ENCODE results near the gene CHRDL1. TPM values are rescaled to one million over a fixed set of nuclear protein-coding genes. Genes with fewer than 3 reads are reported as not detected.
A peak's percentile ranks its signal among the peaks of the same experiment; 100 is the strongest.

Gene CHRDL1
- polyA plus RNA-seq, 1 donor: 6.7 TPM

- no peak overlapping the region for H3K27ac ChIP-seq (ENCODE audit: low read length)
- no peaks in the 10 kb centered on the region for H3K4me1 ChIP-seq (ENCODE audit: control insufficient read depth, insufficient read depth, low read length)
- no peaks in the 10 kb centered on the region for H3K9me3 ChIP-seq (ENCODE audit: control insufficient read depth, low read depth, low read length)
- peaks cover 13% of the 10 kb centered on the region for H3K27me3 ChIP-seq (ENCODE audit: control insufficient read depth, insufficient read depth, low read length)
- DNase-seq: peak in 1 of 2 donors; percentile 1
- no peak overlapping the region for H3K4me3 ChIP-seq (ENCODE audit: low read length)
- no CpG with 5 or more reads among the region's 5 CpGs for WGBS (ENCODE audit: insufficient coverage, low lambda C conversion rate)
- no peaks in the 10 kb centered on the region for H3K36me3 ChIP-seq (ENCODE audit: control insufficient read depth, insufficient read depth, low read length)
These were observed 735 bp upstream of the CHRDL1 start for GRCh38 chrX:110796407-110796697.

- H3K9me3 ChIP-seq (ENCODE audit: control insufficient read depth, low read depth, low read length): no peaks in the 10 kb centered on the region
- H3K27me3 ChIP-seq (ENCODE audit: control insufficient read depth, insufficient read depth, low read length): peaks cover 13% of the 10 kb centered on the region
- H3K27ac ChIP-seq (ENCODE audit: low read length): no peak overlapping the region
- H3K4me3 ChIP-seq (ENCODE audit: low read length): no peak overlapping the region
- no CpG with 5 or more reads among the region's 3 CpGs for WGBS (ENCODE audit: insufficient coverage, low lambda C conversion rate)
- H3K4me1 ChIP-seq (ENCODE audit: control insufficient read depth, insufficient read depth, low read length): no peaks in the 10 kb centered on the region
- no peak for DNase-seq
- no peaks in the 10 kb centered on the region for H3K36me3 ChIP-seq (ENCODE audit: control insufficient read depth, insufficient read depth, low read length)
These were observed 1.0 kb downstream of the CHRDL1 start for GRCh38 chrX:110794601-110795000.

- no peak for DNase-seq
- Histone ChIP-seq H3K9me3 (ENCODE audit: control insufficient read depth, low read depth, low read length) (no peaks in the 10 kb centered on the region), H3K36me3 (ENCODE audit: control insufficient read depth, insufficient read depth, low read length) (no peaks in the 10 kb centered on the region), H3K27me3 (ENCODE audit: control insufficient read depth, insufficient read depth, low read length) (peaks cover 7% of the 10 kb centered on the region), H3K27ac (ENCODE audit: low read length) (no peak overlapping the region), H3K4me3 (ENCODE audit: low read length) (no peak overlapping the region), H3K4me1 (ENCODE audit: control insufficient read depth, insufficient read depth, low read length) (no peaks in the 10 kb centered on the region)
- WGBS (ENCODE audit: insufficient coverage, low lambda C conversion rate): no CpG with 5 or more reads among the region's 5 CpGs
These were observed 4.5 kb downstream of the CHRDL1 start for GRCh38 chrX:110791071-110791470.

- no peak overlapping the region for H3K27ac ChIP-seq (ENCODE audit: low read length)
- DNase-seq: no peak
- WGBS (ENCODE audit: insufficient coverage, low lambda C conversion rate): no CpG with 5 or more reads among the region's 4 CpGs
- H3K9me3 ChIP-seq (ENCODE audit: control insufficient read depth, low read depth, low read length): no peaks in the 10 kb centered on the region
- no peaks in the 10 kb centered on the region for H3K27me3 ChIP-seq (ENCODE audit: control insufficient read depth, insufficient read depth, low read length)
- H3K36me3 ChIP-seq (ENCODE audit: control insufficient read depth, insufficient read depth, low read length): no peaks in the 10 kb centered on the region
- H3K4me3 ChIP-seq (ENCODE audit: low read length): no peak overlapping the region
- no peaks in the 10 kb centered on the region for H3K4me1 ChIP-seq (ENCODE audit: control insufficient read depth, insufficient read depth, low read length)
These were observed 9.1 kb downstream of the CHRDL1 start for GRCh38 chrX:110786486-110786885.

GRCh38 chrX:110759785-110760184 lies 35.8 kb downstream of the CHRDL1 start:
- H3K4me3 ChIP-seq (ENCODE audit: low read length): no peak overlapping the region
- no peaks in the 10 kb centered on the region for H3K4me1 ChIP-seq (ENCODE audit: control insufficient read depth, insufficient read depth, low read length)
- DNase-seq: no peak
- H3K36me3 ChIP-seq (ENCODE audit: control insufficient read depth, insufficient read depth, low read length): no peaks in the 10 kb centered on the region
- H3K27me3 ChIP-seq (ENCODE audit: control insufficient read depth, insufficient read depth, low read length): no peaks in the 10 kb centered on the region
- no peak overlapping the region for H3K27ac ChIP-seq (ENCODE audit: low read length)
- H3K9me3 ChIP-seq (ENCODE audit: control insufficient read depth, low read depth, low read length): no peaks in the 10 kb centered on the region
- no CpG with 5 or more reads among the region's 1 CpG for WGBS (ENCODE audit: insufficient coverage, low lambda C conversion rate)

GRCh38 chrX:110758781-110759422 lies 36.7 kb downstream of the CHRDL1 start:
- WGBS (ENCODE audit: insufficient coverage, low lambda C conversion rate): no CpG with 5 or more reads among the region's 7 CpGs
- no peak for DNase-seq
- Histone ChIP-seq H3K27ac (ENCODE audit: low read length) (no peak overlapping the region), H3K27me3 (ENCODE audit: control insufficient read depth, insufficient read depth, low read length) (no peaks in the 10 kb centered on the region), H3K4me1 (ENCODE audit: control insufficient read depth, insufficient read depth, low read length) (no peaks in the 10 kb centered on the region), H3K4me3 (ENCODE audit: low read length) (no peak overlapping the region), H3K36me3 (ENCODE audit: control insufficient read depth, insufficient read depth, low read length) (no peaks in the 10 kb centered on the region), H3K9me3 (ENCODE audit: control insufficient read depth, low read depth, low read length) (no peaks in the 10 kb centered on the region)

GRCh38 chrX:110755611-110756010 lies 40.0 kb downstream of the CHRDL1 start:
- WGBS (ENCODE audit: insufficient coverage, low lambda C conversion rate): no CpG with 5 or more reads among the region's 3 CpGs

GRCh38 chrX:110755061-110755460 lies 40.6 kb downstream of the CHRDL1 start:
- H3K36me3 ChIP-seq (ENCODE audit: control insufficient read depth, insufficient read depth, low read length): no peaks in the 10 kb centered on the region
- no CpG with 5 or more reads among the region's 3 CpGs for WGBS (ENCODE audit: insufficient coverage, low lambda C conversion rate)
- H3K9me3 ChIP-seq (ENCODE audit: control insufficient read depth, low read depth, low read length): no peaks in the 10 kb centered on the region
- no peaks in the 10 kb centered on the region for H3K4me1 ChIP-seq (ENCODE audit: control insufficient read depth, insufficient read depth, low read length)
- H3K27ac ChIP-seq (ENCODE audit: low read length): no peak overlapping the region
- no peak for DNase-seq
- H3K4me3 ChIP-seq (ENCODE audit: low read length): no peak overlapping the region
- H3K27me3 ChIP-seq (ENCODE audit: control insufficient read depth, insufficient read depth, low read length): no peaks in the 10 kb centered on the region

More at GRCh38 chrX:110755611-110756010, 40.0 kb downstream of the CHRDL1 start:
- Histone ChIP-seq H3K27me3 (ENCODE audit: control insufficient read depth, insufficient read depth, low read length) (no peaks in the 10 kb centered on the region), H3K4me3 (ENCODE audit: low read length) (no peak overlapping the region), H3K27ac (ENCODE audit: low read length) (no peak overlapping the region), H3K9me3 (ENCODE audit: control insufficient read depth, low read depth, low read length) (no peaks in the 10 kb centered on the region), H3K36me3 (ENCODE audit: control insufficient read depth, insufficient read depth, low read length) (no peaks in the 10 kb centered on the region), H3K4me1 (ENCODE audit: control insufficient read depth, insufficient read depth, low read length) (no peaks in the 10 kb centered on the region)
- no peak for DNase-seq

- no CpG with 5 or more reads among the region's 7 CpGs for WGBS (ENCODE audit: insufficient coverage, low lambda C conversion rate)
- DNase-seq: no peak
- Histone ChIP-seq H3K27ac (ENCODE audit: low read length) (no peak overlapping the region), H3K27me3 (ENCODE audit: control insufficient read depth, insufficient read depth, low read length) (no peaks in the 10 kb centered on the region), H3K4me3 (ENCODE audit: low read length) (no peak overlapping the region), H3K9me3 (ENCODE audit: control insufficient read depth, low read depth, low read length) (no peaks in the 10 kb centered on the region), H3K4me1 (ENCODE audit: control insufficient read depth, insufficient read depth, low read length) (no peaks in the 10 kb centered on the region), H3K36me3 (ENCODE audit: control insufficient read depth, insufficient read depth, low read length) (no peaks in the 10 kb centered on the region)
These were observed 45.0 kb downstream of the CHRDL1 start for GRCh38 chrX:110750526-110751189.

- Histone ChIP-seq H3K27me3 (ENCODE audit: control insufficient read depth, insufficient read depth, low read length) (no peaks in the 10 kb centered on the region), H3K4me1 (ENCODE audit: control insufficient read depth, insufficient read depth, low read length) (no peaks in the 10 kb centered on the region), H3K4me3 (ENCODE audit: low read length) (no peak overlapping the region), H3K27ac (ENCODE audit: low read length) (no peak overlapping the region), H3K36me3 (ENCODE audit: control insufficient read depth, insufficient read depth, low read length) (no peaks in the 10 kb centered on the region), H3K9me3 (ENCODE audit: control insufficient read depth, low read depth, low read length) (no peaks in the 10 kb centered on the region)
- WGBS (ENCODE audit: insufficient coverage, low lambda C conversion rate): no CpG with 5 or more reads among the region's 3 CpGs
- DNase-seq: no peak
These were observed 47.3 kb downstream of the CHRDL1 start for GRCh38 chrX:110748256-110748806.

- H3K4me1 ChIP-seq (ENCODE audit: control insufficient read depth, insufficient read depth, low read length): no peaks in the 10 kb centered on the region
- no peaks in the 10 kb centered on the region for H3K9me3 ChIP-seq (ENCODE audit: control insufficient read depth, low read depth, low read length)
- no CpG with 5 or more reads among the region's 4 CpGs for WGBS (ENCODE audit: insufficient coverage, low lambda C conversion rate)
- no peaks in the 10 kb centered on the region for H3K36me3 ChIP-seq (ENCODE audit: control insufficient read depth, insufficient read depth, low read length)
- no peak for DNase-seq
- no peaks in the 10 kb centered on the region for H3K27me3 ChIP-seq (ENCODE audit: control insufficient read depth, insufficient read depth, low read length)
- H3K27ac ChIP-seq (ENCODE audit: low read length): no peak overlapping the region
- H3K4me3 ChIP-seq (ENCODE audit: low read length): no peak overlapping the region
These were observed 49.6 kb downstream of the CHRDL1 start for GRCh38 chrX:110746014-110746413.

Data from large intestine (tissue), 3 donors.